GM12878 (cell line): ENCODE data around the gene GUCY1A1. TPM values are rescaled to one million over a fixed set of nuclear protein-coding genes. Genes with fewer than 3 reads are reported as not detected.

Source experiments
- ATAC-seq: fragments of 200-7000 bp; cut with Tn5 transposase; 3 replicates; pipeline ENCODE4 v1.9.1; 2020; ENCODE audit warnings: mild to moderate bottlenecking, moderate library complexity
- BruUV-seq: library from RNA; stranded (reverse); fragments of 400-500 nt; replicated peaks from 2 replicates; lab custom pipeline; 2021; lab: Mats Ljungman, UMichigan
- CTCF ChIA-PET: fragments of 300-600 bp; sonication (Branson Sonifier 250); formaldehyde crosslinking; extraction: SDS; loops from one replicate; lab custom pipeline; 2021; ENCODE audit warnings: inconsistent platforms; lab: Yijun Ruan, JAX
- POLR2A ChIA-PET: fragments of 350-600 bp; formaldehyde crosslinking; extraction: SDS; loops from one replicate; lab custom pipeline; 2021; ENCODE audit warnings: inconsistent platforms; lab: Charles Lee
- RAD21 ChIA-PET: fragments of 300-600 bp; sonication (Branson Sonifier 250); formaldehyde crosslinking; loops from one replicate; lab custom pipeline; 2023; ENCODE audit warnings: antibody characterized with exemption; ENCODE audit not compliant: unreplicated experiment; lab: Charles Lee
- SMC1A ChIA-PET: fragments of 300-600 bp; sonication (Branson Sonifier 250); formaldehyde crosslinking; loops from one replicate; lab custom pipeline; 2023; ENCODE audit not compliant: unreplicated experiment, uncharacterized antibody; lab: Charles Lee
- DNase-seq: peaks from one replicate; pipeline ENCODE4 v3.0.0-alpha.2; 2011; ENCODE audit warnings: low read depth, low spot score
- FAIRE-seq: peaks from 3 replicates; lab custom pipeline; 2011; peaks lifted over from hg19 to GRCh38; lab: Jason Lieb, UNC
- H2AFZ ChIP-seq: 2 replicates; pipeline ENCODE4 v1.6.0; 2011; ENCODE audit warnings: low read depth, low read length, control low read depth; ENCODE audit not compliant: control insufficient read depth
- H3K27ac ChIP-seq: 2 replicates; pipeline ENCODE4 v1.5.1; 2011; ENCODE audit warnings: control low read depth; ENCODE audit not compliant: control insufficient read depth, insufficient read depth
- H3K27me3 ChIP-seq, 2 experiments: replicated peaks in 1 of 2; 2 replicates each; pipeline versions ENCODE4 v1.6.0 to v1.6.1; 2011; ENCODE audit warnings: low read length in 1 of 2; ENCODE audit not compliant: control insufficient read depth in 2 of 2, insufficient read depth in 2 of 2
- H3K36me3 ChIP-seq, 2 experiments: 2 replicates each; pipeline ENCODE4 v1.5.1; 2011; ENCODE audit warnings: low read length in 1 of 2; ENCODE audit not compliant: control insufficient read depth in 2 of 2, insufficient read depth in 2 of 2
- H3K4me1 ChIP-seq: 2 replicates; pipeline ENCODE4 v1.6.1; 2011; ENCODE audit warnings: mild to moderate bottlenecking, low read length, moderate library complexity, mixed read lengths; ENCODE audit not compliant: control insufficient read depth, insufficient read depth
- H3K4me2 ChIP-seq: 2 replicates; pipeline ENCODE4 v1.6.0; 2011; ENCODE audit warnings: control low read depth; ENCODE audit not compliant: control insufficient read depth, insufficient read depth
- H3K4me3 ChIP-seq: fragments of 200-600 bp; sonication (generic); 2 replicates; pipeline ENCODE4 v1.5.1; 2016
- H3K79me2 ChIP-seq: 2 replicates; pipeline ENCODE4 v1.6.0; 2011; ENCODE audit warnings: low read length; ENCODE audit not compliant: control insufficient read depth, insufficient read depth
- H3K9ac ChIP-seq: 2 replicates; pipeline ENCODE4 v1.8.0; 2011; ENCODE audit warnings: low read length, control low read depth, mixed read lengths; ENCODE audit not compliant: control insufficient read depth, insufficient read depth
- H3K9me3 ChIP-seq: replicated peaks from 3 replicates; pipeline ENCODE4 v1.5.1; 2011; ENCODE audit warnings: mild to moderate bottlenecking, low read length; ENCODE audit not compliant: control insufficient read depth, insufficient read depth
- H4K20me1 ChIP-seq: 2 replicates; pipeline ENCODE4 v1.6.0; 2011; ENCODE audit not compliant: control insufficient read depth, insufficient read depth
- ETV6 ChIP-seq, 2 experiments: fragments of 450-650 bp in 1 of 2; IDR thresholded peaks in 1 of 2; conservative IDR thresholded peaks in 1 of 2; 2 replicates each; pipeline ENCODE4 v1.6.1; 2014; ENCODE audit warnings: antibody characterized with exemption in 1 of 2, borderline replicate concordance in 1 of 2, low read depth in 1 of 2, mild to moderate bottlenecking in 1 of 2, moderate library complexity in 1 of 2
- PBX3 ChIP-seq: IDR thresholded peaks from 2 replicates; pipeline ENCODE4 v1.6.1; 2011; ENCODE audit warnings: mild to moderate bottlenecking, low read depth, low read length, moderate library complexity; ENCODE audit not compliant: insufficient replicate concordance
- RELB ChIP-seq: fragments of 450-650 bp; IDR thresholded peaks from 2 replicates; pipeline ENCODE4 v1.6.1; 2017; ENCODE audit warnings: low read depth, mild to moderate bottlenecking, moderate library complexity
- WGBS: methylation state at CpG from one replicate; pipeline ENCODE4 v1.1.6; 2016; ENCODE audit warnings: low lambda C conversion rate; ENCODE audit not compliant: insufficient replicate concordance, insufficient coverage; ENCODE audit errors: missing lambda C conversion rate; 5-methylcytosine and 5-hydroxymethylcytosine counted together
- in situ Hi-C: fragments of 300-500 bp; cut with MboI; formaldehyde crosslinking; loops from 9 replicates; pipeline ENCODE4 v1.14.3; 2018; ENCODE audit warnings: mixed read lengths
- intact Hi-C: fragments of 100-400 bp; cut with micrococcal nuclease; formaldehyde crosslinking; loops from one replicate; pipeline ENCODE4 v1.14.2; 2022; ENCODE audit not compliant: unreplicated experiment
- polyA plus RNA-seq, 11 experiments: library from polyadenylated mRNA; depleted of rRNA in 4 of 11; unstranded in 6 of 11; stranded (reverse) in 5 of 11; fragments of >200 nt; fragmentation: Nextera tagmentation in 4 of 11; fragmentation: Illumina TruSeq in 1 of 11; extraction: Ambion mirVana in 4 of 11; extraction: Trizol in 1 of 11; gene quantifications; 1 replicate in 1 of 11; 2 replicates in 10 of 11; pipeline versions ENCODE4 v1.2.1 to v1.2.3, GENCODE V29; 2011 to 2016; ENCODE audit warnings: inconsistent platforms in 2 of 11, missing spikeins in 2 of 11, low read depth in 1 of 11
- total RNA-seq, 4 experiments: library from RNA; depleted of rRNA in 3 of 4; stranded (reverse); fragments of >200 nt in 3 of 4; fragmentation: Illumina TruSeq in 1 of 4; extraction: Trizol in 1 of 4; gene quantifications; 2 replicates each; pipeline versions ENCODE4 v1.2.1 to v1.2.3, GENCODE V29; 2013 to 2021

GUCY1A1 gene
- total and polyA plus RNA-seq, 10 of the 15 experiments (the other 5 are each of a cell fraction or from before 2014, with no cell fraction given) = 0.44 to 22.6 (median 0.55) TPM

GRCh38 chr4:155626561-155626960, 40.1 kb upstream of the GUCY1A1 start (continued):
- TF ChIP-seq PBX3 = no peak

- Histone ChIP-seq H3K9ac (no peak overlapping the region), H3K36me3 (no peaks in the 10 kb centered on the region), H3K9me3 (no peaks in the 10 kb centered on the region), H3K4me2 (no peak overlapping the region), H3K79me2 (no peaks in the 10 kb centered on the region), H3K27ac (no peak overlapping the region), H4K20me1 (no peaks in the 10 kb centered on the region), H3K4me3 (no peak overlapping the region), H3K4me1 (no peaks in the 10 kb centered on the region), H3K27me3 (no peaks in the 10 kb centered on the region), H2AFZ (no peak overlapping the region)
- DNase-seq (no peak), FAIRE-seq (no peak), ATAC-seq (peak; percentile 19; the same call in 2 of the 3 replicates)
- no peak for TF ChIP-seq ETV6 (conservative IDR thresholded peaks at IDR 0.05 in 1 of 2, IDR thresholded peaks at IDR 0.05 in 1 of 2; ENCODE audit: borderline replicate concordance in 1 of 2, low read depth in 1 of 2)
- TF ChIP-seq RELB = 0 out of 2 replicates have a peak, but pooled peaks have one; percentile 20
- BruUV-seq = no TSS peak
- intact Hi-C loops (no loop called here), in situ Hi-C loops (no loop called here)
- 43% methylated on average over 3 of the region's 3 CpGs for WGBS
- RAD21 ChIA-PET = interaction anchor here (0.7 to 3.8 kb wide), 13 partner anchors 9 to 135 kb away, joined by 3 to 25 read pairs (median 4); partner anchors contain the start of gene GUCY1A1
- CTCF ChIA-PET = interaction anchor here (0.7 to 2.2 kb wide), 7 partner anchors 10 to 100 kb away, joined by 3 to 9 read pairs (median 5); no protein-coding TSS in a partner anchor
- POLR2A ChIA-PET = interaction anchor here (0.8 to 2.9 kb wide), 12 partner anchors 9 to 139 kb away, joined by 3 to 14 read pairs (median 4); partner anchors contain the start of genes GUCY1A1 and GUCY1B1
- SMC1A ChIA-PET = interaction anchor here (0.9 to 7.2 kb wide), 30 partner anchors 8 to 324 kb away, joined by 3 to 52 read pairs (median 4); partner anchors contain the start of genes CTSO, GUCY1A1 and GUCY1B1
These were observed 37.3 kb upstream of the GUCY1A1 start for GRCh38 chr4:155629183-155629825.
